IPS-18c (cell line): Measurements from ENCODE around the gene CIB4.
"Not testable (repeated sequence)": the region's sequence is repeated elsewhere in the genome, so short reads cannot be mapped to it uniquely, and the experiment has no call there.

Source experiments
- H3K4me3 ChIP-seq: 2 replicates; pipeline ENCODE4 v1.7.0; 2013; ENCODE audit warnings: low read depth, mild to moderate bottlenecking, low read length, moderate library complexity; ENCODE audit not compliant: insufficient read depth
- H3K9me3 ChIP-seq: one replicate; pipeline ENCODE4 v1.6.1; 2013; ENCODE audit warnings: mild to moderate bottlenecking, low read length, moderate library complexity; ENCODE audit not compliant: control insufficient read depth, insufficient read depth

The CIB4 gene

GRCh38 chr2:26574900-26575560 is 66.1 kb downstream of the CIB4 start:
- Histone ChIP-seq H3K4me3 (no peak overlapping the region), H3K9me3 (no peaks in the 10 kb centered on the region)

- Histone ChIP-seq H3K4me3 (no peak overlapping the region), H3K9me3 (no peaks in the 10 kb centered on the region)
Measured at GRCh38 chr2:26574066-26574899, 66.9 kb downstream of the CIB4 start.

GRCh38 chr2:26573241-26573925 is 67.8 kb downstream of the CIB4 start:
- H3K4me3 ChIP-seq: no peak overlapping the region

GRCh38 chr2:26572591-26572990 is 68.6 kb downstream of the CIB4 start:
- H3K4me3 ChIP-seq: no peak overlapping the region
- H3K9me3 ChIP-seq: no peaks in the 10 kb centered on the region

More at GRCh38 chr2:26573241-26573925, 67.8 kb downstream of the CIB4 start:
- no peaks in the 10 kb centered on the region for H3K9me3 ChIP-seq

- Histone ChIP-seq H3K9me3 (no peaks in the 10 kb centered on the region), H3K4me3 (no peak overlapping the region)
Measured at GRCh38 chr2:26571316-26571715, 69.8 kb downstream of the CIB4 start.

- Histone ChIP-seq H3K4me3 (no peak overlapping the region; the same call in 1 of the 2 replicates), H3K9me3 (no peaks in the 10 kb centered on the region)
Measured at GRCh38 chr2:26570083-26570430, 71.1 kb downstream of the CIB4 start.

GRCh38 chr2:26569216-26570082 is 71.7 kb downstream of the CIB4 start:
- Histone ChIP-seq H3K9me3 (no peaks in the 10 kb centered on the region), H3K4me3 (no peak overlapping the region; the same call in 1 of the 2 replicates)

- H3K9me3 ChIP-seq: no peaks in the 10 kb centered on the region
- no peak overlapping the region for H3K4me3 ChIP-seq
Measured at GRCh38 chr2:26568076-26568890, 72.9 kb downstream of the CIB4 start.

GRCh38 chr2:26567534-26567933 is 73.6 kb downstream of the CIB4 start:
- H3K9me3 ChIP-seq: no peaks in the 10 kb centered on the region
- no peak overlapping the region for H3K4me3 ChIP-seq

- not testable (repeated sequence) for H3K4me3 ChIP-seq, H3K9me3 ChIP-seq
Measured at GRCh38 chr2:26566731-26567130, 74.4 kb downstream of the CIB4 start.

GRCh38 chr2:26566081-26566375 is 75.1 kb downstream of the CIB4 start:
- Histone ChIP-seq H3K4me3 (no peak overlapping the region), H3K9me3 (no peaks in the 10 kb centered on the region)

- Histone ChIP-seq H3K4me3 (no peak overlapping the region), H3K9me3 (no peaks in the 10 kb centered on the region)
Measured at GRCh38 chr2:26564121-26564644, 77.0 kb downstream of the CIB4 start.

- Histone ChIP-seq H3K4me3 (no peak overlapping the region), H3K9me3 (no peaks in the 10 kb centered on the region)
Measured at GRCh38 chr2:26563686-26564085, 77.5 kb downstream of the CIB4 start.

GRCh38 chr2:26562811-26563645 is 78.1 kb downstream of the CIB4 start:
- 0 out of 2 replicates have a peak overlapping the region, but pooled peaks have one; percentile 9 for H3K4me3 ChIP-seq
- no peaks in the 10 kb centered on the region for H3K9me3 ChIP-seq

- H3K4me3 ChIP-seq: 0 out of 2 replicates have a peak overlapping the region, but pooled peaks have one; percentile 9
- no peaks in the 10 kb centered on the region for H3K9me3 ChIP-seq
Measured at GRCh38 chr2:26561918-26562810, 79.0 kb downstream of the CIB4 start.
